ENCODE results near the gene SIL1. TPM values are rescaled to one million over a fixed set of nuclear protein-coding genes. Genes with fewer than 3 reads are reported as not detected.

Gene SIL1
- total and polyA plus RNA-seq, 2 of the 4 experiments (the other 2 are of a cell fraction): 56.1 to 66.0 TPM

DNA sequence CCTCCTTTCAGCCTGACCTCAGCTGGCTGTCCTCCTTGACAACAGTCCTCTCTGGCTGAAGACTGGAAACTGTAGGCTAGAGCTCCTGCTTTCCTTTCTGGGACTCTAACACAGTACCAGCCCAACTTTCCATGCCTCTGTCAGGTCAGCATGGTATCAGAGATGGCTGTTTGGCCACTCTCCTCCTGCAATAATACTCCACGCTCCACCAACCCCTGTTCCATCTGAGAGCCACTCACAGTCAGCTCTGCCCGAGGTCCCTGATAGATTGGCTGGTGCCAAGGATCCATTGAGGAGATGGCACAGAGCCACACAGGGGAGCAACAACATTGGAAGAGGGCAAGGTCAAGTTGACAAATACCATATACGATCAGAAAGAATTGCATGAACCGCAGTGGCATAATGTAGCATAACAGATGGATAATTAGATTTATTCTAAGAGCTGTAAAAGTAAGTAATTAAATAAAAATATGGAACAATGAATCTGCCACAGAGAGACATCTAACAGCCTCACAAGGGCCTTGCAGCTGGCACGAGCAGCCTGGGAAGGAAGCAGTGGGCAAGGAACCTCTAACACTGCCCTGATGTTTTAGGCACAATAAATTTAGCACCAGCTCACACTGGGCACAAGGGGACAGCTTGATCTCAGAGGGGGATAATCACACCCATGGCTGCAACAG is 228.7 kb downstream of the SIL1 start:
- H3K4me3 ChIP-seq (ENCODE audit: insufficient read depth, low read depth, low read length): no peak overlapping the region
- H3K9me1 ChIP-seq (ENCODE audit: insufficient read depth, low read length): peaks cover 8% of the 10 kb centered on the region
- no peak overlapping the region for H2AK5ac ChIP-seq (ENCODE audit: low read depth, low read length)
- H3K56ac ChIP-seq (ENCODE audit: extremely low read depth, insufficient read depth, low read length): no peak overlapping the region
- no peak overlapping the region for H3K9ac ChIP-seq (ENCODE audit: low read depth, low read length)
- DNase-seq (no peak), ATAC-seq (ENCODE audit: low read depth) (no peak)
- dilution Hi-C loops (cut with HindIII; ENCODE audit: low sequenced_read_pairs, unreplicated experiment): no loop called here
- H3K4me2 ChIP-seq (ENCODE audit: low read depth, low read length): no peak overlapping the region
- H3K4ac ChIP-seq (ENCODE audit: low read depth, low read length): no peak overlapping the region
- no peak overlapping the region for H2BK20ac ChIP-seq (ENCODE audit: low read depth, low read length)
- no peak overlapping the region for H3K14ac ChIP-seq (replicated peaks; ENCODE audit: low read depth, low read length)
- H3K4me1 ChIP-seq (ENCODE audit: control insufficient read depth, insufficient read depth, low read length): peaks cover 13% of the 10 kb centered on the region
- no peak overlapping the region for H3K27ac ChIP-seq (ENCODE audit: insufficient read depth, low read length)
- intact Hi-C loops (cut with micrococcal nuclease): no loop called here
- TF ChIP-seq MAFK (IDR thresholded peaks at IDR 0.05; ENCODE audit: low read depth, low read length): no peak
- TF ChIP-seq RFX5 (IDR thresholded peaks at IDR 0.05; ENCODE audit: low read depth, low read length): no peak
- no peak for TF ChIP-seq MXI1 (IDR thresholded peaks at IDR 0.05; ENCODE audit: borderline replicate concordance, low read depth, low read length)
- TF ChIP-seq BHLHE40 (IDR thresholded peaks at IDR 0.05; ENCODE audit: low read depth, low read length): no peak
- no peak for TF ChIP-seq SMC3 (IDR thresholded peaks at IDR 0.05; ENCODE audit: low read depth, low read length)
- no peak for TF ChIP-seq RCOR1 (IDR thresholded peaks at IDR 0.05; ENCODE audit: insufficient replicate concordance, low read length)
- no peak for TF ChIP-seq CHD1 (IDR thresholded peaks at IDR 0.05; ENCODE audit: low read depth, low read length)
- in situ Hi-C loops (cut with MboI; ENCODE audit: low sequenced_read_pairs): no loop called here
- 83% methylated on average over 2 of the region's 5 CpGs; no CpG with 5 or more reads in 1 of the 2 experiments for WGBS, 2 experiments (ENCODE audit: extremely low coverage in 2 of 2, insufficient read length in 1 of 2)
- no peak overlapping the region for H2AFZ ChIP-seq (replicated peaks; ENCODE audit: low read length, poor library complexity)
- H4K20me1 ChIP-seq (ENCODE audit: insufficient read depth, low read length): no peaks in the 10 kb centered on the region
- no peak overlapping the region for H4K5ac ChIP-seq (ENCODE audit: low read depth, low read length)
- H3K18ac ChIP-seq (ENCODE audit: low read depth, low read length): no peak overlapping the region
- no peaks in the 10 kb centered on the region for H3K9me3 ChIP-seq (ENCODE audit: control insufficient read depth, insufficient read depth, low read length)
- no peaks in the 10 kb centered on the region for H3K27me3 ChIP-seq (ENCODE audit: control insufficient read depth, insufficient read depth, low read length)
- H4K91ac ChIP-seq (ENCODE audit: insufficient read depth, low read depth, low read length): no peak overlapping the region
- peak overlapping the region; percentile 52 for H2AK9ac ChIP-seq (replicated peaks; ENCODE audit: low read depth, low read length, poor library complexity)
- H3K23ac ChIP-seq (ENCODE audit: low read depth, low read length): no peak overlapping the region
- no peaks in the 10 kb centered on the region for H3K36me3 ChIP-seq (ENCODE audit: control insufficient read depth, insufficient read depth, low read length)
- no TSS peak for BruUV-seq (replicated peaks)
- H3K79me1 ChIP-seq (ENCODE audit: low read depth in 1 of 2, low read length in 2 of 2): peaks cover 0 to 3% of the 10 kb centered on the region in 2 experiments; a peak in 1 of 4 replicates
- H4K8ac ChIP-seq (ENCODE audit: low read depth in 2 of 2, low read length in 2 of 2): no peak overlapping the region
- no peak overlapping the region for H2BK5ac ChIP-seq (ENCODE audit: low read depth, low read length, poor library complexity, severe bottlenecking)
- H2BK120ac ChIP-seq (ENCODE audit: low read depth, low read length): no peak overlapping the region
- ChIA-PET CTCF (no interaction called here), POLR2A (ENCODE audit: unreplicated experiment) (no interaction called here)
- no peak overlapping the region for H2BK15ac ChIP-seq (ENCODE audit: low read depth, low read length)
